Suprapubic skin (tissue), 3 donors: ENCODE measurements around the gene TRAF7.

Experiments
- CTCF ChIP-seq, 2 donors: fragments of 200-600 bp in 1 of 2; fragments of 450-650 bp in 1 of 2; sonication (generic) in 1 of 2; IDR thresholded peaks; one replicate each; pipeline ENCODE4 v1.5.1; 2016 to 2019; ENCODE audit warnings: antibody characterized with exemption in 2 of 2, mild to moderate bottlenecking in 1 of 2, moderate library complexity in 1 of 2
- EP300 ChIP-seq: sonication (generic); formaldehyde crosslinking; IDR thresholded peaks from one replicate; pipeline ENCODE4 v1.6.1; 2017; ENCODE audit warnings: antibody characterized with exemption

- no peak for TF ChIP-seq EP300
- no peak for TF ChIP-seq CTCF (IDR thresholded peaks at IDR 0.05)
Observed at GRCh38 chr16:2173366-2173765, 17.8 kb downstream of the TRAF7 start.
